SU-DHL-6 (cell line): Measurements from ENCODE around the gene ZC3HAV1.

Experiments
- H2AFZ ChIP-seq: fragments of 200-600 bp; sonication (generic); 2 replicates; pipeline ENCODE4 v1.6.1; 2014; ENCODE audit warnings: low read depth, mild to moderate bottlenecking, moderate library complexity, mixed read lengths, antibody characterized with exemption, low read length; ENCODE audit not compliant: severe bottlenecking
- H3F3A ChIP-seq: fragments of 200-600 bp; shearing (Covaris generic); 2 replicates; pipeline ENCODE4 v1.6.0; 2016; ENCODE audit warnings: antibody characterized with exemption, mild to moderate bottlenecking; ENCODE audit not compliant: insufficient read depth
- H3K27ac ChIP-seq: fragments of 200-600 bp; sonication (generic); 2 replicates; pipeline ENCODE4 v1.5.1; 2016; ENCODE audit warnings: low read depth, mild to moderate bottlenecking, low read length, moderate library complexity, mixed read lengths
- H3K27me3 ChIP-seq: fragments of 200-600 bp; sonication (generic), shearing (Covaris generic); 2 replicates; pipeline ENCODE4 v1.6.0; 2014; ENCODE audit warnings: mild to moderate bottlenecking, low read length
- H3K36me3 ChIP-seq: fragments of 200-600 bp; sonication (generic); 2 replicates; pipeline ENCODE4 v1.6.1; 2014; ENCODE audit warnings: mild to moderate bottlenecking, low read length, mixed read lengths
- H3K4me2 ChIP-seq: fragments of 300-600, 200-600 bp; shearing (Covaris generic), sonication (generic); 2 replicates; pipeline ENCODE4 v1.6.0; 2014; ENCODE audit warnings: low read length, low read depth, mild to moderate bottlenecking; ENCODE audit not compliant: poor library complexity, severe bottlenecking
- H3K4me3 ChIP-seq: fragments of 200-600 bp; sonication (generic); 2 replicates; pipeline ENCODE4 v1.5.1; 2014; ENCODE audit warnings: antibody characterized with exemption, low read length, mild to moderate bottlenecking, mixed read lengths; ENCODE audit not compliant: insufficient read depth, poor library complexity, severe bottlenecking
- H3K79me2 ChIP-seq: fragments of 200-600 bp; sonication (generic); 2 replicates; pipeline ENCODE4 v1.6.1; 2014; ENCODE audit warnings: mild to moderate bottlenecking, low read length, moderate library complexity; ENCODE audit not compliant: insufficient read depth
- H3K9ac ChIP-seq: fragments of 200-600 bp; sonication (generic); 2 replicates; pipeline ENCODE4 v1.7.0; 2014; ENCODE audit warnings: mild to moderate bottlenecking, low read length
- H3K9me2 ChIP-seq: fragments of 200-600 bp; sonication (generic); replicated peaks from 2 replicates; pipeline ENCODE4 v1.6.1; 2014; ENCODE audit warnings: low read length; ENCODE audit not compliant: insufficient read depth
- H3K9me3 ChIP-seq: fragments of 200-600 bp; sonication (generic); 2 replicates; pipeline ENCODE4 v1.6.1; 2014; ENCODE audit warnings: low read length, mixed read lengths; ENCODE audit not compliant: insufficient read depth
- H4K20me1 ChIP-seq: fragments of 200-600 bp; sonication (generic); 2 replicates; pipeline ENCODE4 v1.6.1; 2014; ENCODE audit warnings: low read depth, mild to moderate bottlenecking, antibody characterized with exemption, low read length, moderate library complexity, mixed read lengths
- CTCF ChIP-seq: fragments of 200-600 bp; sonication (generic); IDR thresholded peaks from one replicate; pipeline ENCODE4 v1.5.1; 2017; ENCODE audit warnings: antibody characterized with exemption, mild to moderate bottlenecking, low read length, moderate library complexity; ENCODE audit not compliant: insufficient read depth, poor library complexity, severe bottlenecking
- EZH2phosphoT487 ChIP-seq: fragments of 200-600 bp; sonication (generic), shearing (Covaris generic); conservative IDR thresholded peaks from 2 replicates; pipeline ENCODE4 v1.6.1; 2018; ENCODE audit warnings: mild to moderate bottlenecking, antibody characterized with exemption, low read length, moderate library complexity, mixed read lengths

ZC3HAV1 gene

GRCh38 chr7:139109188-139109982, at the start of gene ZC3HAV1:
Gene ZC3HAV1, minus strand, starts transcription at chr7:139109720. Its CDS starts 389 bp downstream, at chr7:139109331.
- H2AFZ ChIP-seq, result peak within 1 kb of the TSS; percentile 3
- no peaks in the 10 kb centered on the region for H3K9me3 ChIP-seq
- no peaks in the 10 kb centered on the region for H3K27me3 ChIP-seq
- H3K36me3 ChIP-seq, result no peaks in the 10 kb centered on the region
- peak within 1 kb of the TSS; percentile 66 for H3K4me2 ChIP-seq
- H3K79me2 ChIP-seq, result peaks cover 47% of the 10 kb centered on the region
- peak within 1 kb of the TSS; percentile 80 for H3K4me3 ChIP-seq
- no peak for TF ChIP-seq CTCF
- H3F3A ChIP-seq, result peaks cover 24% of the 10 kb centered on the region
- H4K20me1 ChIP-seq, result no peaks in the 10 kb centered on the region
- peak within 1 kb of the TSS; percentile 81 for H3K9ac ChIP-seq
- H3K9me2 ChIP-seq, result no peaks in the 10 kb centered on the region
- H3K27ac ChIP-seq, result peak within 1 kb of the TSS; percentile 68

GRCh38 chr7:139153832-139154231, 44.3 kb upstream of the ZC3HAV1 start:
- no peaks in the 10 kb centered on the region for H3K36me3 ChIP-seq
- TF ChIP-seq CTCF, result no peak
- no peak for TF ChIP-seq EZH2phosphoT487
- no peaks in the 10 kb centered on the region for H3K9me2 ChIP-seq
- no peaks in the 10 kb centered on the region for H3K27me3 ChIP-seq
- no peaks in the 10 kb centered on the region for H3K79me2 ChIP-seq
- H3K4me2 ChIP-seq, result no peak overlapping the region
- H3K4me3 ChIP-seq, result no peak overlapping the region
- H4K20me1 ChIP-seq, result no peaks in the 10 kb centered on the region
- H3F3A ChIP-seq, result no peaks in the 10 kb centered on the region
- no peaks in the 10 kb centered on the region for H3K9me3 ChIP-seq
- no peak overlapping the region for H2AFZ ChIP-seq
- H3K9ac ChIP-seq, result no peak overlapping the region
- no peak overlapping the region for H3K27ac ChIP-seq

- TF ChIP-seq EZH2phosphoT487 (no peak), CTCF (no peak)
- Histone ChIP-seq H3K9me3 (no peaks in the 10 kb centered on the region), H3K9ac (no peak overlapping the region), H3K27ac (no peak overlapping the region), H3F3A (no peaks in the 10 kb centered on the region), H3K79me2 (no peaks in the 10 kb centered on the region), H3K27me3 (no peaks in the 10 kb centered on the region), H3K36me3 (no peaks in the 10 kb centered on the region), H4K20me1 (no peaks in the 10 kb centered on the region), H2AFZ (no peak overlapping the region), H3K4me2 (no peak overlapping the region), H3K4me3 (no peak overlapping the region), H3K9me2 (no peaks in the 10 kb centered on the region)
Measured at GRCh38 chr7:139152149-139152548, 42.6 kb upstream of the ZC3HAV1 start.
